HG02642 (cell line): Measurements from ENCODE around the gene NUB1.

Source experiments
- ATAC-seq: cut with Tn5 transposase; IDR thresholded peaks from one replicate; pipeline ENCODE4 v1.9.1; 2021; ENCODE audit warnings: mild to moderate bottlenecking; ENCODE audit not compliant: unreplicated experiment, poor library complexity

Gene NUB1

DNA sequence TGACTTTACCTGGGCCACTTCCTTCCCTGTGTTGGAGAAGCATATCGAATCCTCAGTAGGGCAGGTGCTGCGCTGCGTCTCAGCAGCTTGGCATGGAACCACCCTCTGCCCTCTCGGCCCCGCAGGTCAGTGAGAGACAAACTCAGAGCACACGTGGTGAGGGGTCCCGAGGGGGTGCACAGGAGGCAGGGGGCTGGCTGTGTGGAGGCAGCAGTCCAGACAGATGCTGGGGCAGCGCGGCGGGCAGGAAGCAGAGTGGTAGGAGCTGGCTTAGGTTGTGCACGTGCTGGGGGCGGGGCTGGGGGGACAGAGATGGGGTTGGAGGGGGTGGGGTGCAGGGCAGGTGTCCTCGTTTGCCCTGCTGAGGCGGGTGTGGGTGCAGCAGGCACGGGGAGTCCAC, 33.1 kb downstream of the NUB1 start:
- ATAC-seq, result no peak

DNA sequence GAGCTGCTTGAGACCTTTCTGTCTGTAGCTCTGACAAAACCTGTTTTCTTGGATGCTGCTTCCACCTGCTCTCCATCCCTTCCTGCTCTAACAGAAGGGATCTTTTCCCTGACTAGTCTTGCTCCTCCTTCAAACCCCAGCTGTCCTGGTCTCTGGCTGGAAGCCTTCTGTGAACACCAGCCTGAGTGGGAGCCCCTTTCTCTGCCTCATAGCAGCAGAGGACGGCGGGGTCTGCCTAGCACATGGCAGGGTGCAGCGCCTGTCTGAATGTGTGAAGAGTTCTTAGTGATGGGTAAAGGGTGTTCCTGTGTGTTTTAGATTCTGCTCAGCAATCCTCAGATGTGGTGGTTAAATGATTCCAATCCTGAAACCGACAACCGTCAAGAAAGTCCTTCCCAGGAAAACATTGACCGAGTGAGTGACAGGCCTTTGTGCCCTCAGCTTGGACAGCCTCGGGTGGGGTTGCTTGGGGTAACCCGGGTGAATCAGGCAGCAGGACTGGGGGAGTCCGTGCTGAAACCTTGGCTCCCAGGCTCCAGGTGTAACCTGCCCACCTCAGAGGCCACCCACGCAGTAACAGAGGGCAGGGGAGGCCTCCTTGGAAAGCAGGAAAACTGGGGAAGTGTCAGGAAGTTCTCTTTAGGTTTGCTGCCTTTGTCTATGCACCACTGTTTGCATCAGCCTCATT, 34.1 kb downstream of the NUB1 start:
- ATAC-seq, result no peak

DNA sequence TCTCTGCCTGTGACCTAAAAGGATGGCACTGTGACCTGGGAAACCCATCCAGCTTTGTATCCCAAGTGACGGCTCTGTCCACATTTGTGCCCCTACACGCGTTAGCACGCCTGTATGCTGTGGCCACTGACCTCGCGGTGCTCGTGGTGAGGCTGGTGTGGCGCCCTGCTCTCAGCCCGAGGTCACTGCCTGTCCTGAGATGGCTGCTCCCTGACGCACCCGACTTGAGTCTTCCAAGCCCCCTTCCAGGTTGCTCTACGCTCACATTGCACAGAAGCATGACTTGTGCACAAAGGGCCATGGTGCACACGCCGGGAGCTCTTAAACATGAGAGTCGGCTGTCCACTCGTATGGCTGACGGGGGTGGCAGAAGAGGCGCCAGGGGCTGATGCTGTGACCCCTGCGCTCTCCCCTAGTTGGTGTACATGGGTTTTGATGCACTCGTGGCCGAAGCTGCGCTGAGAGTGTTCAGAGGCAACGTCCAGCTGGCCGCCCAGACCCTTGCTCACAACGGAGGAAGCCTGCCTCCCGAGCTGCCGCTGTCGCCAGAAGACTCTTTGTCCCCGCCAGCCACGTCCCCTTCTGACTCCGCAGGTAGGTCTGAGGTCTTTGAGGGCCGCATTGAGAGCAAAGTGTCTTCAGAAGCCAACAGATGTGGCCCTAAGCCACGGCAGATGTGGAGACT, 34.7 kb downstream of the NUB1 start:
- ATAC-seq, result no peak

DNA sequence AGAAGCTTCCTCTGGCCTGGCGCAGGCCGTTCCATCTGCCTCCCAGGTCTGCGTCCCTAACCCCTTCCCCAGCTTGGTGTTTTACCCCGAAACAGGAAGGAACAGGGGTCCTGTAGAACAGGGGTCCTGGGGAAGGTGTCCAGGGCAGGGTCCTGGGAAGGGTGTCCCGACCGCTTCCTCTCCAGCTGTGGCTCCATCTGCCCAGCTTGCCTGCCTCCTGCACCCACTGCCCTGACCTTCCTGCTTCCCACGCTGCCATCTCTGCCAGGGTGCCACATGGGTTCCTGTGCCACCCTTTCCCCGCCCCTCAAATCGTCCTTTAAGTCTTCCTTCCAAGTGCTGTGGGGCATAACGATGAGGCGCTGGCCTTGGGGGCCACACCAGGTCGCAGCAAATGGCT, 35.8 kb downstream of the NUB1 start:
- no peak for ATAC-seq

DNA sequence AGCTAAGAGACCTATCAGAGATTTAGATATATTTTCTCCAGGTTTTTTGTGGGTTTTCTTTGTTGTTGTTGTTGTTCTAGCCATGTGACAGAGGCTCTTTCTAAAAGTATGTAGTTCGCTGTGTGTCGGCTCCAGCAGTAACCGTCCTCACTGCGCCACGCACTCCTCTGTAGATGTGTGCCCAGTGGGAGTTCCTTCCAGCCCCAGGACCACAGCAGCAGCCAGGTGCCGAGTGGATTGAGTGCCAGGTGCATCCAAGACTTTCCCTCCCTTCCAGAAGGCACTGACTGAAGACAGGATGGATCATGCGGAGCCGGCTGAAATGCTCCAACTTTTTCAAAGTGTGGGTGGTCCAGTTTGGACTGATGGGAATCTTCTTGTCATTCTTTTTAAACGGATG, 36.4 kb downstream of the NUB1 start:
- no peak for ATAC-seq

DNA sequence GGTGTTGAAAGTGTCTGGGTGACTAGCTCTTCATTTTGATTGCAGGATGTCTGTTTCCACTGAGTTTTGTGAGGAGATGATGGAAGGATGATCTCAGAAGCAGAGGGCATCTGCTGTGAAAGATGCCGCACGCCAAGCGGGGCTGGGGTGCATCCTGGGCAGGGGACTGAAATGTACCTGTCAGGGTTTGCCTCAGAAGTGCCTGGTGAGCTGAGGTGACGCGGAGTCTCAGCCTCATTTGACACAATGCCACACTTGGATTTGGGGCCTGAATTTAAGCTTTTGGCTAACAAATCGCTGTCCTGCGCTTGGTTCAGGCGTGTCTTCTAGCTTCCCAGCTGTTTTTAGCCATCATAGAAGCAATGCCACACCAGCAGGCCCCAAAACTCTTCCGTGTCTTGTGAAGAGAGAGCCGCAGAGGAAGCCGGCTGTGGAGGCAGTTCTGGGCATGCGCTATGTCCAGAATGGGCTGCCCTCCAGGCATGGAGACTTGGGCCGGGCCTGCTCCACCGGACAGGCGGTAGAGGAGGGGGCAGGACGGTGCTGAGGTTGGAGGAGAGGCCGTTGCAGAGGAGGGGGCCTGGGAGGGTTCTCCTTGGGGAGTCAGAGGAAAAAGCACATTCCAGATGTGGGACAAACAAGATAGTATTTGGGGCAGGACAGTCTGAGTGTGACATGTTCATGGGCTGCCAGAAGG, 37.0 kb downstream of the NUB1 start:
- no peak for ATAC-seq

DNA sequence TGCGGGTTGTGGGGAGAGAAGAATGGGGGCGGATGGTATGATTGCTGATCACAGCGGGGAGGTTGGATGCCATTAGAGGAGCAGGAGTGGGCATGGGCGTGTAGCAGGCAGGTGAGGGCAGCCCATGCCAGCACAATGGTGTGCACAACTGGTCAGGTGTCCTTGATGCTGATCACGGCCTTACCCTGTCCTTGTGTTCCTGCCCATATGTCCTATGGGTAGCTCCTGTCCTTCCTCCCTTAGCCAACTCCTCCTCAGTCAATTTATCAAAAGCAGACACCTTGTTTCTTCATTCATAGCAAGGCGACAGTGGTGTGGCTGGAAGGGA, 37.5 kb downstream of the NUB1 start:
- ATAC-seq, result no peak

DNA sequence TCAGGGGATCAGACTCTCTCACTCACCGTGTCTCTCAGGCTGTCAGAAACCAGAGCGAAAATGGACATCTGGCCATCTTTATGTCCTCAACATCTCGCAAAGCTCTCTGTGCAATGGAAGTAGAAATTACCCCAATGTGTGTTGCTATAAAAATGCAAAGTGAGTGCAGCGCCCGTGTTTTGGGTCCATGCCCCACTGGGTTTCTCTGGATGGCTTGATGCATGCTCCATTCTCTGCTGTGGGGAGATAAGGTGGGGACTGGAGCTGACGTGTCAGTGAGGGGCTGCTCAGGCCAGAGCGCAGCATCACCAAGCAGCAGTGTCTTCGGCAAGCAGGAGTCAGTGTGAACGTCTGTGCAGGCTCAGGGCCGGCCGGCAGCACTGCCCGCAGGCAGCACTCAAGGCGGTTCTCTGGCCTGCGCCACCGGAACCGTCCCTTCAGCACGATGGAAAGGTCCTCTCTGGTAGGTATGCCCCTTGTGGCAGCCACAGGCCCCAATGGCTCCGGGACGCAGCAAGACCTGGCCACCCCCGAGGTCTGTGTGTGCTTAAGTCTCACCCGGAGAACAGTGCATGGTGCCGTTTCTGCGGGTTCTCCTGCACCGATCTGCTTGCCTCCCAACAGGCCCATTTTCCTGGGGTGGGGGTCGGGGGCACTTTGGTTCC, 38.1 kb downstream of the NUB1 start:
- no peak for ATAC-seq

DNA sequence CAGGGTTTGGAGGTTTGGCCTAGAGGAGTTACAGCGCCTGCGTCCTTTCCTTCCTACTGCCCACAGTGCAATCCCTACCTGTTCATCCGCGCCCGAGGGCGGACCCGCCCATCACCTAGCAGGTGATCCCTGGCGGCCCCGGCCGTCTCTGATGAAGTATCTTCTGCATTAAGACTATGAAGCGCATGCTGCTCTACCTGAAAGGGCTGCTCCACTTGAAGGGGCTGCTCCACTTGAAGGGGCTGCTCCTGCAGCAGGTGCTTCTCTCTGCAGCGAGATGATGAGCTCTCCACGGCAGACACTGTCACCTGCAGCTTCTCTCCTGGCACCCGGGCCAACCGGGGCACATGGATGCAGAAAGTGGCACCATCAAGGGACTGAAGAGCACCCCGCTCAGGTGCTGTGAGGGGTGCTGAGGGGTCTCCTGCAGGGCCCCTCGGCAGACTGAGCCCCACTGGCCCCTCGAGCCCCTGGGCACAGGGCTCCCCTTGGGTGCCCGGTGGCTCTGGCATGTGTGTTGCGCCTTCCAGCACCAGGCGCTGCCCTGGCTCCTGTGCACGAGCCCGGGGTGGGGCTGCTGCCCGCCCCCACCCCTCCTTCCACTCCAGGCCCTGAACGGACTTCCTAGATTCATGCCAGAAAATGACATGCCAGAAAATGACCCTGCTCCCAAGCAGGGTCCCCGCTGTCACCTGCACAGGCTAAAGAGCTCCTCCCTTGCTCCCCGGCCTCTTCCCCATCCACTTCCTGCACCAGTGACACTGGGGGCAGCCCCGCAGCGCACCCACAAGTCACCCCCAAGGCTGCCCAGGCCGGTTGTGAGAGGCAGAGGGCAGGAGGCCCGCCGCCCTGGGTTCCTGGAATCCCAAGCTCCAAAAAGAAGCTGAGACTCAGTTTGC, 38.8 kb downstream of the NUB1 start:
- no peak for ATAC-seq

DNA sequence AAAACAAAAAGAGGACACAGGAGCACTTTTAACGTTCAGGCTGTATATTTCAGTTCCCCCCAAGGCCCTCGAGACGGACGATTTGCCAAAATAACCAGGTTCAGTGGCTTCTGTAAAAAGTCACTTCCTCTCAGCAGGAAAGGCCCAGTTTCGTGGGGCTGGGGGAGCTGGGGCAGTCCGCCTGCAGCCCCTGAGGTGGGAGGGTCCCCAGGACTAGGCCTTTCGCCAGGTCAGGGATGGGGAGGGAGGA, 39.4 kb downstream of the NUB1 start:
- no peak for ATAC-seq

DNA sequence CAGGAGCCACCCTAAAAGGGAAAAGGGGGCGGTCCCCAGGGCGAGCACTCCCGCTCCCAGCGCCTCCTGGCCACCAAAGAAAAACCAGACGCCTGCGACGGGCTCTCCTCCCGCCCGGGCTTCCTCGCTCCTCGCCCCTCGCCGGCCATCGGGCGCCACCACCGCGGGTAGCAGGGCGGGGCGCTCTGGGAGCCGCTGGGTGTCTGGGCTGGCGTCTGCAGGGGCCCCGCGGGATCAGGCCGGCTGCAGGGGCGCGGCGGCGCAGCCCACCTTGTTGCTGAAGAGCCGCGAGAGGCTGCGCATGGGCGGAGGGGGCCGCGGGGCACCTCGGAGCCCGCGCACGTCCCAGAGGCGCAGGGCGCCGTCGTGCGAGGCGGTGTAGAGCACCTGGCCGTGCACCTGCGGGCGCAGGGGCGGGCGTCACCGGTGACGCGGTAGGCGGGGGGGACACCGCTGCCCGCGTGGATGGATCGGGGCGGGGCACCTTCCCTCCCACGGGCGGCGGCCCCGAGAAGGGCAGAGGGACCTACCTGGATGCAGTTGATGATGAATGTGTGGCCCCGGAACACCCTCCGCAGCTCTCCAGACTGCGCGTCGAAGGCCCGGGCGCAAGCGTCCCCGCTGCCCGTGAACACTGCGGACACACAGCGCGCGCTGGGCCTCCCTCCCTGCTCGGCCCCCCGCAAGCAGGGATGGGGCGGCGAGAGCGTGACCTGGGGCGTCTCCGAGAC, 39.9 kb downstream of the NUB1 start:
- ATAC-seq, result no peak

DNA sequence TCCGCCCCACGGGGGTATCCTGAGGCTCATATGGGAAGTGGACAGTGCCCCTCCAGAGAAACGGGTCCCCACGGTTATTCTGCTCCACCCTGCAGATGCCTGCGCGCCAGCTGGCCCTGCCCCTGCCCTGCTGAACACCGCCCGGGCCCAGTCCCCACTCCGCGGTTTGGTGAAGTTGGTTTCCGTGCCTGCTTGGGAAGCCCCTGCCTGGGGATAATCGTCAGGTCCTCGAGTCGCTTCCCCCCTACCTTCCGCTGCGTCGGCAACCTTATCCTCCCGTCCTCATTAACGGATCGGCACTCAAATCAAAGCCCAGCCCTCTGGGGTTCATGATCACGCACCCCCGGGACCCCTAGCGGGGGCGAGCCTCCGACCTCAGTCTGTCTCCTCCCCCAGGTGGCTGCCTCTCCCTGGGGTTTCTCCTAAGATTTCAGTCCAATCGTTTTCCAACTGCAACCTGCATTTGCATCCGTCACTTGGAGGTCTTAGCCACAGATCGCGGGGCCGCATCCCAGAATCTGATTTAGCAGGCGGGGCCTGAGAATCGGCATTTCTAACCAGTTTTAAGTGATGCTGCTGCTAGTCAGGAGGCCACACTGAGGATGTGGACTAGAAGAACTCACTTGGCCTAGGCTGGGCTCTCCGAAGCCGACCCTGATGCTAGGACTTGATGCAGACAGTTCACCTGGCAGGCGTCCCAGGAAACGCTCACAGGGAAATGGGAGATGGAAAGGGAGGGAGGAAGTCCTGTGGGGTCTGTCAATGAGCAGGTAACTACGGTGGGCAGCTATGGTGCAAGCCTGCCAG, 40.7 kb downstream of the NUB1 start:
- no peak for ATAC-seq

DNA sequence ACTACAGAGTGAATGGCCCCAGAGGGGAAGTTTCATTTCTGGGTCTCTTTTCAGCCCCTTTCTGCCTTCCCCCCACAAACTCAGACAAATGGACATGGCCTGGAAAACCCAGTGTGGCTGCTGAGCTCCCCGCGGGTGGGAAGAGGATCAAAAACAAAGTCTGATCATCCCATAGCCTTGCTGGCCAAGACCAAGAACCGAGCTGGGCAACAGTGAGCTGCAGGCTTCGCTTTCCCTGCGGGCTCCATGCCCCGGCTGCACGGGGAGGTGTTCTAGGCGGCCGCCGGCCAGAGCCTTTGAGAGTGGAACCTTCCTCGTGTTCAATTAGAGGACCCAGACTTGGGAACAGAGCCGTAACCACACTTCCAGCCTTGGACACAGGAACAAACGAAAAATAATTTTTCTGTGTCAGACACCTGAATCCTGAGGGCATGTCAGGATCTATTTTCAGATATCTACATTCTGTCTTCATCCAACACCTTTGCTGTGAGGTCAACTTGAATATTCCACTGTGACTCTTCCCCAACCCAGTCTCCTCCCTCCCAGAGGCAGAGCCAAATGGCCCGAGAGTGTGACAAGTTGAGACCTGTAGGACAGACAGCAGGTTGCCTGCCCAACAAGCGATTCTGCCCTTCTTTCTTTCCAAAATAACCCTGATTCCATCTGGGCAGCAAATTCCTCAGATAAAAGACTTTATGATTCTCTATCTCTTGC, 42.2 kb downstream of the NUB1 start:
- no peak for ATAC-seq

DNA sequence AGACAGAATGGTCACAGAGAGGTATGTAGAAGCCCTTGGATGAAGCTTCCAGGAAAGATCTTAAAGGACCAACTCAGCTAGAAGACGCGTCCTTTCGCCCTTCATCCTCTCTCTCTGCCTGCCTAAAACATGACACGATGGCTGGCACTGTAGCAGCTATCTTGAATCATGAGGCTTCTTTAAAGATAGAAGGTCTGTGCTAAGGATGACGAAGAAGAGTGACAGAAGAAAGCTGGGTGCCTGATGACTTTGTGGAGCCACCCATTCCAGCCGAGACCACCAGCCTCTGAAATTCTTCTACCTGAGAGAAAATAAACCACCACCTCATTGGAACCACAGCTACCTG, 42.7 kb downstream of the NUB1 start:
- no peak for ATAC-seq

DNA sequence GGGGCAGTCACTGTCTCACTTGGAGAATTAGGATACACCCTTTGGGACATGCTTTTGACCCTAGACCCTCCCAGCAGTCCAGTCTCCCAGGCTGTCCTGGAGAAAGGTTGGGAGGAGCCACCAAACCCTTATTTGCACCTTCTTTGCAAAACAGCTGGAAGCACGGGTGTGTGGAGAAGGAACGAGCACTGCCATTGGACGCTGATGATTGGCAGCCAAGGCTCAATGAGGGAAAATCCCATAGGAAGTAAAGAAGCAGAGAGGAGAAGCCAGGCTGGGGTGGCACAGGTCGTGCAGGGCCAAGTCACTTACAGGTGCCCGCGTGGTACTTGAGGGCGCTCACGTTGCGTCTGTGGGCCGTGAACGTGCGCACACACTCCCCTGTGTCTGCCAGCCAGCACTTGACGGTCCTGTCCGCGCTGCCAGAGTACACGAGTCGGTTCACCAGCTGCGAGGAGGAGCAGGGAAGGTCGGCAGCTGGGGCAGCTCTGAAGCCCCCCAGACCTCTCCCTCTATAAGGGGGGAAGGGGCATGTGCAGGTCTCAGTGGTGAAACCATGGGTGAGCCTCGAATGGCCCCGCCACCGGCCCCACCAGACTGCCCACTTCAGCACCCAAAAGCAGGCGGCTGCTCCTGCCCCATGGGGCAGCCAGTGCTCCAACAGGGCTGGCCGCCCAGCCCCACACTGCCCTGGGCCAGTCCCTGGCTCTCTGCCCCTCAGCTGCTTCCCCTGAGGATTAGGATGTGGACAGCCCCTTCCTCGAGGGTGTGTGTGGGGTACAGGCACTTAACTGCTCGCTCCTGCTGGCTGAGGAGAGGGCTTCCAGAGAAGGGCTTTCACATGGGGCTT, 43.4 kb downstream of the NUB1 start:
- no peak for ATAC-seq

DNA sequence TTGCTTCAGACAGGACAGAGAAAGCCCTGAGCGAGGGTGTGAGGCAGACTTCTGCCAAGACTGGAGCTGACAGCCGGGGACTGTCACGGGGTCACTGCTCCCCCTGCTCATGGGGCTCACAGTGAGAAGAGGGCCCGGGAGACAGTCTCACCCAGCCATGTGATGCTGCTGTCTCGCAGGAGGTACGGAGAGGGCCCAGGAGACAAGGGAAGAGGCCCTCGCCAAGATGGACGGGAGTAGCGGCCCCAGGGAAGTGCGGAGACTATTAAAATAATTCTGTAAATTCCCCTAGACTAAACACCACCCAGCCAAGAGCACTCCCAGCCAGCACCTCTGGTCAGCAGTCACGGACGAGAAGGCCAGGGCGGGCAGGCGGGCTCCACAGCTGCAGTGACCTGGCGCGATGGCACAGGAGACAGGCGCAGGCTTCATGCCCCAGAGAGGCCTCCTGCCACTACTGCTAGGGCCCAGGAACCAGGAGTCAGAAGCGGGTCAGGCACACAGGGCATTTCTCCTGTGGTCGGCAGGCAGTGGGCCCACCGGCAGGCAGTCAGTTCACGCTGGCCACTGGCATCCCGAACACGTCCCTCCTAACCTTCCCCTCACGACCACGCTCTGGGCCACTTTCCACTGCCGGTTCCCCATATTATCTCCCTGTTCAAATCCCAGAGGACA, 44.2 kb downstream of the NUB1 start:
- no peak for ATAC-seq
